Stimulated activated CD8-positive, alpha-beta memory T cell treated with anti-CD3 and anti-CD28 coated beads, Interleukin-12 subunit alpha, Interleukin-12 subunit beta, amount 100 ng/mL, for 4 hours (primary cell): ENCODE results near the gene ZNF444.
"Not testable (repeated sequence)": the region's sequence is repeated elsewhere in the genome, so short reads cannot be mapped to it uniquely, and the experiment has no call there.

ENCODE experiments used
- DNase-seq: peaks from one replicate; pipeline ENCODE4 v3.0.0-alpha.2; 2020; ENCODE audit warnings: low read depth

Gene ZNF444

GRCh38 chr19:56177564-56178243 is 36.6 kb downstream of the ZNF444 start:
- DNase-seq, result no peak

- no peak for DNase-seq
Observed at GRCh38 chr19:56189785-56190184, 48.7 kb downstream of the ZNF444 start.

- DNase-seq, result no peak
Observed at GRCh38 chr19:56191115-56191514, 50.0 kb downstream of the ZNF444 start.

- DNase-seq, result no peak
Observed at GRCh38 chr19:56191711-56192110, 50.6 kb downstream of the ZNF444 start.

- no peak for DNase-seq
Observed at GRCh38 chr19:56193981-56194640, 53.0 kb downstream of the ZNF444 start.

GRCh38 chr19:56197646-56198045 is 56.6 kb downstream of the ZNF444 start, which contains the start of gene ZSCAN5B:
TSS of gene ZSCAN5B (minus strand) at chr19:56197783. CDS start at chr19:56193052, 4,731 bp downstream.
- not testable (repeated sequence) for DNase-seq

GRCh38 chr19:56199687-56200086 is 58.6 kb downstream of the ZNF444 start:
- no peak for DNase-seq

- no peak for DNase-seq
Observed at GRCh38 chr19:56201973-56202372, 60.9 kb downstream of the ZNF444 start, which contains the start of gene ZSCAN5C. TSS of gene ZSCAN5C (plus strand) at chr19:56202273. CDS start at chr19:56205914, 3,641 bp downstream.

GRCh38 chr19:56207581-56207980 is 66.5 kb downstream of the ZNF444 start:
- not testable (repeated sequence) for DNase-seq

- no peak for DNase-seq
Observed at GRCh38 chr19:56209091-56209490, 68.0 kb downstream of the ZNF444 start.

GRCh38 chr19:56210036-56210435 is 68.9 kb downstream of the ZNF444 start:
- DNase-seq, result not testable (repeated sequence)
